ENCODE measurements around the gene AQP5.

Gene AQP5

GRCh38 chr12:49961111-49961922 lies at the start of gene AQP5:
AQP5 (plus strand) TSS chr12:49961872; CDS start chr12:49962018, 146 bp downstream.
- DNase-seq = peak in 1 of 2 experiments; percentile 29

GRCh38 chr12:49912345-49913255 lies 49.1 kb upstream of the AQP5 start:
- DNase-seq = no peak

DNA sequence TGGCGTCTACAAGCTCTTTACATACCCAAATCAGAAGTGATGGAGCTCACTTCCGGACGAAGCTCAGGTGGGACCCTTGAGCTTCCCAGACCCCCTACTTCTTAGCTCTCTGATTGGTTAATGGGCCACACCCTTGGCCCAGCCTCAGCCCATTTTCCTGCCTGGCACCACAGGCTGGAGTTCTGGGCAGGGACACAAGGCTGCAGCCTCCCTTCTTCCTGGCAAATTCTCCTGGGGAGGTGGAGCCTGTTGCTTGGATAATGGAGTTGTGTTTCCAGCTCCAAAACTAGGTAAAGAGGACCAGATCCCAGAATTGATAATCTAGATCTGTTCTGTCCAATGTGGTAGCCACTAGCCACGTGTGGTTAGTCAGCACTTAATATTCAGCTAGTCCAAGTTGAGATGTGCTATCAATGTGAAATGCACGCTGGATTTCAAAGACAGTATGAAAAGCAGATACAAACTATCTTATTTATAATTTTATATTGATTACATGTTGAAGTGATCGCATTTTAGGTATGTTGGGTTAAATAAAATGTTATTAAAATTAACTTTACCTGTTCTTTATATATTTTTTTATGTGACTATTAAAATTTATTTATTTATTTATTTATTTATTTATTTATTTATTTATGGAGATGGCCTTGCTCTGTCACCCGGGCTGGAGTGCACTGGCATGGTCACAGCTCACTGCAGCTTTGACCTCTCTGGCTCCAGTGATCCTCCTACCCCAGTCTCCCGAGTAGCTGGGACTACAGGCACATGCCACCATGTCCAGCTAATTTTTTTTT lies 45.3 kb upstream of the AQP5 start:
- DNase-seq = no peak

DNA sequence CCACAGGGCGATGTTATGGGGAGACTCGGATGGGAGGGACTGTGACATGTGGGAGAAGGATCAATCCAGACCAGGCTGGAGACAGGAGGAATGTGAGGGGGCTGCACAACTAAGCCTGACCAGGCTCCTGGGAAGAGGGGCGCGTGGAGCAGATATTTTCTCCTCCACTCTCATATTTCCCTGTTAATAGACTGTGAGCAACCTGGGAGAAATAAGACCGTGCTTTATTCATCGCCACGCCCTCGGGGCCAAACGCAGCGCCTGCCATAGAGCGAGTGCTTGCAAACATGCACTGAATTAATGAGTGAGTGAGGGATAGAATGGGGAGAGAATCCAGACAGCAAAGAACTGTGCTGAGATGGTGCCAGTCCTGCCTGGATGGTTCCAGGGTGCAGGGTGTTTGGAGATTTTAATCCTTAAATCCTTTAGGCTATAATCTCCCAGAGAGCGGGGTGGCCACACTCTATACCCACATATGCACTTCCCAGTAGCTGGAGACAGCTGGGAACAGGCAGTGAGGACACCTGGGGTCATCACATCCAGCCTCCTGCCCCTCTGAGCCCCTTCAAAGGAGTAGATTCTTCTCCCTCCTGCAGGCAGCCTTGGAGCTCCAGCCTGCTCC lies 44.4 kb upstream of the AQP5 start:
- no peak for DNase-seq

GRCh38 chr12:49917788-49918173 lies 43.9 kb upstream of the AQP5 start:
- DNase-seq = no peak

GRCh38 chr12:49920241-49920914 lies 41.3 kb upstream of the AQP5 start:
- no peak for DNase-seq

- DNase-seq = no peak
These were observed 40.8 kb upstream of the AQP5 start for GRCh38 chr12:49920915-49921286.

- DNase-seq = no peak
These were observed 40.4 kb upstream of the AQP5 start for GRCh38 chr12:49921299-49921698.

DNA sequence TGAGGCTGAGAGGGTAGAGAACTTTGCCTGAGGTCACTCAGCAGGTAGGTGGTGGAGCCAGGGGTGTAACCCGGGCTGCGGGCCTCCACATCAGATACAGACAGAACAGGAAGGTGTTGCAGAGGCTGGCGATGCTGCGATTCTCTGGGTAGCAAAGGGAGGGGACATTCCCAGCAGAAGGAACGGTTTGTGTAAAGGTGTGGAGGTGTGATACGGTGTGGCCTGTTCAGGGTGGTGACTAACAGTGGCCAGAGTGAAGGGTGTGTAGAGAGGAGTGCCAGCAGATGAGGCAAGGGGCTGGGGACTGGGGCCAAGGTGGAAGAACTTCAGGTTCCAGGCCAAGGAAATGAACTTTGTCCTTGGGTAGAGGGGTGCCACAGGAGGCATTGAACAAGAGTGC lies 39.7 kb upstream of the AQP5 start:
- DNase-seq = no peak

DNA sequence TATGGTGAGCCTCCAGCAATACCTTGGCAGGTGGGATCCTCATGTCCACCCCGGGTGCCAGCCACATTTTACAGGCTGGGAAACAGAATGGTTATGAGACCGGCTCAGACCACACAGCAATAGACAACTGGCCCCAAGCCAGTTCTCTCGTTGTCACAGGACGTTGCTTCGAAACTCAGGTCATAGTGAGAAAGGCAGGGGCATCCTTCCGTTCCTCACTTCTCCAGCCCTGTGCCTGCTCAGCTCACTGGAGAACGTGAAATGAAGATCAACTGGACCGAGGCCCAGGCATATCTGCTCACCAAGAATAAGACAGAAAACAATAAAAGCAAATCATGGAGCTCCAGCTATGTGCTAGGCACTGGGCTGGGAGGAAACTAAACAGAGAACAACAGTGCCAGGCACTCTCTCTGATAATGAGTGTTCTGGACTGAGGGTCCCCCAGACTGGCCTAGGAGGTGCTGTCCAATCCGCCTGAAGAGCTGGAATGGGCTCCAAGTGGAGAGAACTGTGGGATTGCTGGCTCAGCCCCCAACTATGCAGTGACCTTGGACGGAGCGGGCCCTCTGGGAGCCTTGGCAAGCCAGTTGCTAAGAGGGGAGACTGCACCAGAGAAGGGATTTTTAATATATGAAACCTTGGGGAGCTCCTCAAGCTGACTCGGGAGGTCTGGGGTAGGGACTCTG lies 39.2 kb upstream of the AQP5 start:
- no peak for DNase-seq

DNA sequence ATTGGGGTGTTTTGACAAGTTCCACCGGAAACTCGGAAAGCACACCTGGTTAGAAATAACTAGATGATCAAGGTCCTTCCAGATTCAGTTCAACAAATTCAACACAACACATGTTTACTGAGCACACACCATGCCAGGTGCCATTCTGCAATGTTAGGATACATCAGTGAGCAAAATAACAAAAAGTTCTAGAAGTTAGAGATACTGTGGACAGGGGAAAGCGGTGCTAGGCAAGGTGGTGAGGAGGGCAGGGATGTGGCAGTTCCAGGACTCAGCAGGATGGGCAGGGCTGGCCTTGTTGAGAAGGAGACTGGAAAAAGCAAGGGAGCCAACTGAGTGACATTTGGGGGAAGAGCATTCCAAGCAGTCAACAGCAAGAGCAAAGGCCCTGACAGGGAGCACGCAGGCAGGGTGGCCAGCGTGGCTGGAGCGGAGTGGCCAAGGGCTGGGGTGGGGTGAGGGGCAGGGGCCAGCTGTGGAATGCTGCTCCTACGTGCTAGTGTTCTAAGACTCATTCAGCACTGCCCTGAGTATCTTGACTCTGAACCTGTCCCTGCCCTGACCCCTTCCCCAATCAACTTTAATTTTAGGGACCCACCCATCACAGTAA lies 38.5 kb upstream of the AQP5 start:
- DNase-seq = no peak

DNA sequence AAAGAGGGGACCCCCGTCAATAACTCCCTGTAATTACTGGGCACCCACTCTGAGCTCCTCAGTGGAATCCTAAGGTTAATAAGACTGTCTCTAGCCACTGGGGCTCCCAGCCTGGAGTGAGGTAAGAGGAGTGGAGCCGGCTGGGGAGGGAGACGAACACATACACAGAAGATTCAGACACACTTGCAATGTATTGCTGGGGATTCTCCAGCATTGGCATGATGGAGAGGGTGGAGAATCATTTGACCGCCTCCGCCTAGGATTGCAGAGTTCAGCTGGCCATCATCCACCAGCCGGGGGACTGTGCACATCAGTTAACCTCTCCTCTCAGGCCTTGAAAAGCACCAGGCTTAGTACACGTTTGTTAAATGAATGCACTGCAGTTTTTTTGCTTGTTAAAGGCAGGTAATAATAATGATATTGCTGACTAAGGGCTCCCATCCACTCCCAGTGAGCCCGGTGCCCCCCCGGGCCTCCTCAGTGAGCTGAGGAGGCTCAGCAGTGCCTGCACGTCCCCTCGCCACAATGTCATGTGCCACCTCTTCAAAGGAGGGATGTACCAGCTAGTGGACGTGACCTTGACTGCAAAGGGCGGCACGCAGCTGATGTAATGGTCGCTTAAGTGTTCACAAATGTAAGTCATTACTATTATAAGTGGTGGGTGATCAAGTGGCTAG lies 37.7 kb upstream of the AQP5 start:
- DNase-seq = no peak

DNA sequence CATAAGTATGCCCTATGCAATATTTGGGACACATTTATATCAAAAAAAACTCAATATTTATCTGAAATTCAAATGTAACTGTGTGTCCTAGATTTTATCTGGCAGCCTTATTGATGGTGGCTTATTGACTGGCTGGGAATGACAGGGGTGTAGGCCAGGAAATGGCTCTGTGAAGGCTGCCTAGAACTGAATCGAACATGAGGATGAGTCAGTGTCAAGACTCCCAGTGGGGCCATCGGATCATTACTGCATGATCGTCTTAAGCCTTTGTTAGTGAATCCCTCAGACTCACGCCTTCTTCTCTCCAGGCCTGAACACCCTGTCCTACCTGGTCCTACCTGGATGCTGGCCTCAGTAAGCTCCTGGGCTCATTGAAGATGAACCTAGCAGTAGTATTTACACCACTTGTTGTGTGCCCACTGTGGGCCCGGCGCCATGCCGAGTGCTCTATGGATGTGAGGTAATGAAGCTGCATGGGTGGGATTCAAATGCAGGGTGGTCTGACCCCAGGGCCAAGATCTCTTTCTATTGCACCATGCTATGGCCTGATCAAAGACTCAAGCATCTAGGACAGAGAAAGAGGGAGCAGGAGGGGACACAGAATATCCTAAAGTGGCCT lies 36.9 kb upstream of the AQP5 start:
- no peak for DNase-seq

DNA sequence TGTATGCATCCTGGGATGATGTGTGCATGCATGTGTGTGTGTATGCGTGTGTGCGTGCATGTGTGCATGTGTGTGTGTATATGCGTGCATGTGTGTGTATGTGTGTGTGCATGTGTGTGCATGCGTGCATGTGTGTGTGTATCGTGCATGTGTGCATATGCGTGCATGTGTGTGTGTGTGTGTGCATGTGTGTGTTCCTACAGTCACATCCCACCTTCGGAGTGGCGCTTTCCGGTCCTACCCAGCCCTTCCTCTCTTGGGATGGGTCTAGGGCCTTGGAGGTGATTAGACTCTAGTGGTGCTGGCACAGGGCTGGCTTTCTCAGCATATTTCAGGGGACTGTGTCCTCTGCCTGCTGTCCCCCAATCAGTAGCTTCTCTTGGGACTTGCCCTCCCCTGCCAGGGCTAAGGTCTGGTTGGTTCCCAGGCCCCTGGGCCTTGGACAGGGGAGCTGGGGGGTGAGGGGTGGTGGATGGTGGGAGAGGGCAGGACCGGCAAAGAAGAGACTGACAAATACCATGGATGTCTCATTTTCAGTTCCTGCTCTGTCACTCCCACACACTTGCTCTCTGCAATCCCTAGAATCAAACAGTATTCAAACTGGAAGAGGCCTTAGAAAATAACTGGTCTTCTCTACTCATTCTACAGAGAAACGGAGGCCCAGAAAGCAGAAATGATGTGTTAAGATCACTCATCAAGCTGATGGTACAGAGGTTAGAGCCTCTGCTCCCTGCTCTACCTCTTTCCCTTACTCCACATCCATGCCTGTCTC lies 36.1 kb upstream of the AQP5 start:
- no peak for DNase-seq

DNA sequence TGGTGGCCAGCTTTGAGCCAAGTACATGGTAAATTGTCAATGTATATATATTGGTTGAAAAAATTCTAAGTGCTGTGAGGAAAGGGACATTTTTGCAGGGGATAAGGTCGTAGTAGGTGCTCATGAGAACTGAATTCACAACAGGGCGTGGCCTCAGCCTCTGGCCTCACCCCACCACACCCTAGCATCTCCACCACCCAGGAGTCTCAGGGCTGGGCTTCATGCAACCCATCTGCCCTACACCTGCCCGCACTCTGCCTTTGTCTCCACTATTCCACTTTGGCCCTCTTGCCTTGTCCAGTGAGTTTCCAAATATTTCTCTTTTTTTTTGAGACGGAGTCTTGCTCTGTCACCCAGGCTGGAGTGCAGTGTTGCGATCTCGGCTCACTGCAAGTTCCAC lies 33.2 kb upstream of the AQP5 start:
- no peak for DNase-seq

- DNase-seq = no peak
These were observed 32.1 kb upstream of the AQP5 start for GRCh38 chr12:49929581-49929980.

DNA sequence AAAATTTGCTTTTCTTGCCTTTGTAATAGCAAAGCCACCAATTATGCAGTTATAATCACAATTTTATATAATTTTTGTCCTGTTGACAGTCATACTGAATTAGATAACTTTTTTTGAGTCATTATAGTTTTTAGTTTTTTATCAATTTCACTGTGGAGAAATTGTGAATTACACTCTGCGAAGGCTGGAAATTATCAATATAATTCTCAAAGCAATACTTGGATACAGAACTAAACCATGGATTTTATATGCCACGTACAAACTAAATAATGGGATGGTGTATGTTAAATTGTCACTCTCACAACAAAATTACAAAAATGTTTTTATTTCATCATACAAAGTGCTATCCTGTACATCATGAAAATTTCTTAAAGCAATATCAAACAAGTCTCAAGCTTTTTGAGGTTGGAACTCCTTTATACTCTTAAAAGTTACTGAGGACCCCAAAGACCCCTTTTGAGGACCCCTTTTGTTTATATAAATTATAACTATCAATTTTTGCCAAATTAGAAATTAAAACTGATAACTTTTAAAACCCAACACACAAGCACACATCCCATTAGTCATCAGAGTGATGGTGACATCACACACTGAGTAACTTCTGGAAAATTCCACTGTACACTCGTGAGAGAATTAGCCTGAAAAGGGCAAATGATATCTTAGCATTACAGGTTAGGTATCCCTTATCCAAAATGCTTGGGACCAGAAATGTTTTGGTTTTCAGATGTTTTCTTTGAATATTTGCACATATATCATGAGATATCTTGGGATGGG lies 31.0 kb upstream of the AQP5 start:
- no peak for DNase-seq

DNA sequence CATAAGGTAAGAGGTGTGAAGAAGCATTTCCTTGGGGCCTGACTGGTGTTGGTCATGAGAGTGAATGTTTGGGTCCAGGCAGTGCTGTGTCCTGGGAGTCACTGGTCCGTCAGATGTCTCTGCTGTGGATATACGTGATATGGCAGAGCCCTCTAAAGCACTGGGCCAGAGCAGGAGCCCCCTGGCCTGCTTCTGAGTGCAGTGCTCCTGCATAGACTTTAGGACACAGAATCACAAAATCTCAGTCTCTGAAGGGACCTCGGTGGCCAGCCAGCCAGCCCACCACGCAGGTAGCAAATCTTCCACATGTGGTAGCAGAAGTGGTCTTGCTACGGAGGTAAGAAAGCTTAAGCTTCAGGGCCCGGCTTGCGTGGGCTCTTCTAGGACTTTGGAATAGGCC lies 29.6 kb upstream of the AQP5 start:
- DNase-seq = no peak

Measured in NCI-H526 (cell line).